Measurements from ENCODE around the gene EXOSC10.

DNA sequence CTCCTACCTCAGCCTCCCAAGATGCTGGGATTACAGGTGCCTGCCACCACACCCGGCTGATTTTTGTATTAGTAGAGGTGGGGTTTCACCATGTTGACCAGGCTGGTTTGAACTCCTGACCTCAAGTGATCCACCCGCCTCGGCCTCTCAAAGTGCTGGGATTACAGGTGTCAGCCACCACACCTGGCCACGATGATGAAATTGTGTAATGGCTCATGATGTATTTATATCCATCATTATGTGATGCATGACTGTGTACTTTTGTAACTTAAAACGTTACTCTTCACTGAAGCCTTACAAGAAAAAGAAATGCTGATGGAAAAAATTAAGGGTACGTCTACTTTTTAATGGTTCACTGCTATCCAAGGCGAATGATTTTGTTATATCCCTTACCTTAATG lies 79.7 kb downstream of the EXOSC10 start:
- TF ChIP-seq, protein P1, sequence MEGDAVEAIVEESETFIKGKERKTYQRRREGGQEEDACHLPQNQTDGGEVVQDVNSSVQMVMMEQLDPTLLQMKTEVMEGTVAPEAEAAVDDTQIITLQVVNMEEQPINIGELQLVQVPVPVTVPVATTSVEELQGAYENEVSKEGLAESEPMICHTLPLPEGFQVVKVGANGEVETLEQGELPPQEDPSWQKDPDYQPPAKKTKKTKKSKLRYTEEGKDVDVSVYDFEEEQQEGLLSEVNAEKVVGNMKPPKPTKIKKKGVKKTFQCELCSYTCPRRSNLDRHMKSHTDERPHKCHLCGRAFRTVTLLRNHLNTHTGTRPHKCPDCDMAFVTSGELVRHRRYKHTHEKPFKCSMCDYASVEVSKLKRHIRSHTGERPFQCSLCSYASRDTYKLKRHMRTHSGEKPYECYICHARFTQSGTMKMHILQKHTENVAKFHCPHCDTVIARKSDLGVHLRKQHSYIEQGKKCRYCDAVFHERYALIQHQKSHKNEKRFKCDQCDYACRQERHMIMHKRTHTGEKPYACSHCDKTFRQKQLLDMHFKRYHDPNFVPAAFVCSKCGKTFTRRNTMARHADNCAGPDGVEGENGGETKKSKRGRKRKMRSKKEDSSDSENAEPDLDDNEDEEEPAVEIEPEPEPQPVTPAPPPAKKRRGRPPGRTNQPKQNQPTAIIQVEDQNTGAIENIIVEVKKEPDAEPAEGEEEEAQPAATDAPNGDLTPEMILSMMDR (IDR thresholded peaks at IDR 0.05): no peak
- TF ChIP-seq POLR2A (IDR thresholded peaks at IDR 0.05): no peak
